OCI-M1 (cell line): ENCODE measurements around the gene KCNH8.
"Not testable (repeated sequence)": the region's sequence is repeated elsewhere in the genome, so short reads cannot be mapped to it uniquely, and the experiment has no call there.

Source experiments
- DNase-seq: peaks from one replicate; lab custom pipeline; 2025; lab: John Stamatoyannopoulos, UW

The KCNH8 gene

GRCh38 chr3:19147905-19148767 is at the start of gene KCNH8:
Gene KCNH8 (plus strand): TSS chr3:19148510. CDS start chr3:19148720, 210 bp downstream.
- DNase-seq = no peak

GRCh38 chr3:19102654-19103290 is 45.5 kb upstream of the KCNH8 start:
- not testable (repeated sequence) for DNase-seq

GRCh38 chr3:19103510-19103909 is 44.8 kb upstream of the KCNH8 start:
- no peak for DNase-seq

GRCh38 chr3:19104459-19104858 is 43.9 kb upstream of the KCNH8 start:
- DNase-seq = no peak

GRCh38 chr3:19105826-19106225 is 42.5 kb upstream of the KCNH8 start:
- DNase-seq = no peak

GRCh38 chr3:19106307-19106706 is 42.0 kb upstream of the KCNH8 start:
- DNase-seq = no peak

- no peak for DNase-seq
Measured at GRCh38 chr3:19107719-19108118, 40.6 kb upstream of the KCNH8 start.

- no peak for DNase-seq
Measured at GRCh38 chr3:19110335-19110895, 37.9 kb upstream of the KCNH8 start.

- no peak for DNase-seq
Measured at GRCh38 chr3:19114461-19114860, 33.8 kb upstream of the KCNH8 start.

- no peak for DNase-seq
Measured at GRCh38 chr3:19116239-19116638, 32.1 kb upstream of the KCNH8 start.

GRCh38 chr3:19124752-19125151 is 23.6 kb upstream of the KCNH8 start:
- no peak for DNase-seq

GRCh38 chr3:19139863-19140262 is 8.4 kb upstream of the KCNH8 start:
- no peak for DNase-seq

- peak; percentile 67 for DNase-seq
Measured at GRCh38 chr3:19146685-19147650, 1.3 kb upstream of the KCNH8 start.

- DNase-seq = no peak
Measured at GRCh38 chr3:19148768-19149091, 420 bp downstream of the KCNH8 start.

GRCh38 chr3:19149368-19149767 is 1.1 kb downstream of the KCNH8 start:
- DNase-seq = peak; percentile 39

- no peak for DNase-seq
Measured at GRCh38 chr3:19151171-19151570, 2.9 kb downstream of the KCNH8 start.

GRCh38 chr3:19154693-19155250 is 6.5 kb downstream of the KCNH8 start:
- DNase-seq = no peak

GRCh38 chr3:19155375-19155774 is 7.1 kb downstream of the KCNH8 start:
- no peak for DNase-seq

GRCh38 chr3:19159966-19160635 is 11.8 kb downstream of the KCNH8 start:
- no peak for DNase-seq

GRCh38 chr3:19165654-19166053 is 17.3 kb downstream of the KCNH8 start:
- no peak for DNase-seq

- no peak for DNase-seq
Measured at GRCh38 chr3:19171794-19172193, 23.5 kb downstream of the KCNH8 start.
